Measurements from ENCODE around the gene EVA1A. TPM values are rescaled to one million over a fixed set of nuclear protein-coding genes. Genes with fewer than 3 reads are reported as not detected.
A peak's percentile ranks its signal among the peaks of the same experiment; 100 is the strongest.

EVA1A gene
- total and polyA plus RNA-seq, 2 experiments from 2014 or later: 126 to 145 TPM

- TF ChIP-seq EZH2 (IDR thresholded peaks at IDR 0.05; ENCODE audit: insufficient read depth, poor library complexity, severe bottlenecking) (no peak), EZH2phosphoT487 (IDR thresholded peaks at IDR 0.05; ENCODE audit: insufficient read depth, low read depth) (no peak)
- Histone ChIP-seq H3K9me2 (ENCODE audit: insufficient read depth) (no peaks in the 10 kb centered on the region), H3K36me3 (ENCODE audit: low read depth) (peaks cover 19% of the 10 kb centered on the region), H3K4me3 (no peak overlapping the region), H3K4me1 (ENCODE audit: insufficient read depth) (peaks cover 37% of the 10 kb centered on the region), H2AFZ (no peak overlapping the region), H3K27me3 (replicated peaks; ENCODE audit: insufficient read depth) (no peaks in the 10 kb centered on the region), H3K79me2 (ENCODE audit: insufficient read depth) (peaks cover 100% of the 10 kb centered on the region), H4K20me1 (ENCODE audit: insufficient read depth) (peaks cover 10% of the 10 kb centered on the region; the same call in 1 of the 2 replicates), H3K4me2 (ENCODE audit: unreplicated experiment) (peak overlapping the region; percentile 24), H3F3A (ENCODE audit: insufficient read depth) (peaks cover 61% of the 10 kb centered on the region), H3K27ac (peak overlapping the region; percentile 53), H3K9me3 (ENCODE audit: low read depth) (no peaks in the 10 kb centered on the region), H3K9ac (0 out of 2 replicates have a peak overlapping the region, but pooled peaks have one; percentile 14)
- in situ Hi-C loops (cut with MboI): no loop called here
- peak; percentile 59 for DNase-seq
- 15 to 18% methylated on average over 3 of the region's 3 CpGs for WGBS, 2 experiments (ENCODE audit: low coverage in 1 of 2, low lambda C conversion rate in 2 of 2, missing lambda C conversion rate in 2 of 2)
Measured at GRCh38 chr2:75539955-75540716, 20.6 kb downstream of the EVA1A start.

- Histone ChIP-seq H3K4me2 (ENCODE audit: unreplicated experiment) (no peak overlapping the region), H3K27ac (peak overlapping the region; percentile 6; the same call in 1 of the 2 replicates), H3K4me1 (ENCODE audit: insufficient read depth) (peaks cover 37% of the 10 kb centered on the region), H3K9me2 (ENCODE audit: insufficient read depth) (no peaks in the 10 kb centered on the region; the same call in 1 of the 2 replicates), H3F3A (ENCODE audit: insufficient read depth) (peaks cover 59% of the 10 kb centered on the region), H3K79me2 (ENCODE audit: insufficient read depth) (peaks cover 100% of the 10 kb centered on the region), H3K4me3 (no peak overlapping the region), H4K20me1 (ENCODE audit: insufficient read depth) (peaks cover 18% of the 10 kb centered on the region; the same call in 1 of the 2 replicates), H2AFZ (no peak overlapping the region), H3K36me3 (ENCODE audit: low read depth) (peaks cover 13% of the 10 kb centered on the region), H3K9me3 (ENCODE audit: low read depth) (no peaks in the 10 kb centered on the region), H3K27me3 (replicated peaks; ENCODE audit: insufficient read depth) (no peaks in the 10 kb centered on the region), H3K9ac (no peak overlapping the region)
- WGBS, 2 experiments (ENCODE audit: low coverage in 1 of 2, low lambda C conversion rate in 2 of 2, missing lambda C conversion rate in 2 of 2): 63 to 68% methylated on average over 6 of the region's 6 CpGs
- TF ChIP-seq EZH2 (IDR thresholded peaks at IDR 0.05; ENCODE audit: insufficient read depth, poor library complexity, severe bottlenecking) (no peak), EZH2phosphoT487 (IDR thresholded peaks at IDR 0.05; ENCODE audit: insufficient read depth, low read depth) (no peak)
- peak; percentile 27 for DNase-seq
- in situ Hi-C loops (cut with MboI): no loop called here
Measured at GRCh38 chr2:75538521-75539490, 21.9 kb downstream of the EVA1A start.

DNA sequence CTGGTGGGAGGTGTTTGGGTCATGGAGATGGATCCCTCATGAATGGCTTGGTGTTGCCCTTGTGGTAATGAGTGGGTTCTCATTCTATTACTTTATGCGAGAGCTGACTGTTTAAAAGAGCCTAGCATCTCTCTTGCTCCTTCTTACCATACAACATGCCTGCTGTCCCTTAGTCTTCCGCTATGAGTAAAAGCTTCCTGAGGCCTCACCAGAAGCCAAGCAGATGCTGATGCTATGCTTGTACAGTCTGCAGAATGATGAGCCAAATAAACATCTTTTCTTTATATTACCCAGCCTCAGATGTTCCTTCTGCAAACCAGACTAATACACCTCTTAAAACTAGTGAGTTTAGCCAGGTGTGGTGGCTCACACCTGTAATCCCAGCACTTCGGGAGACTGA, 23.1 kb downstream of the EVA1A start:
- Histone ChIP-seq H3K4me1 (ENCODE audit: insufficient read depth) (peaks cover 37% of the 10 kb centered on the region), H3K27me3 (replicated peaks; ENCODE audit: insufficient read depth) (no peaks in the 10 kb centered on the region), H3K36me3 (ENCODE audit: low read depth) (peaks cover 13% of the 10 kb centered on the region; the same call in 1 of the 2 replicates), H3K79me2 (ENCODE audit: insufficient read depth) (peaks cover 100% of the 10 kb centered on the region), H3K27ac (no peak overlapping the region), H4K20me1 (ENCODE audit: insufficient read depth) (peaks cover 18% of the 10 kb centered on the region; the same call in 1 of the 2 replicates), H3K4me3 (no peak overlapping the region), H3K9ac (no peak overlapping the region), H3F3A (ENCODE audit: insufficient read depth) (peaks cover 57% of the 10 kb centered on the region), H3K9me2 (ENCODE audit: insufficient read depth) (no peaks in the 10 kb centered on the region; the same call in 1 of the 2 replicates), H3K9me3 (ENCODE audit: low read depth) (no peaks in the 10 kb centered on the region), H2AFZ (no peak overlapping the region), H3K4me2 (ENCODE audit: unreplicated experiment) (no peak overlapping the region)
- no peak for TF ChIP-seq EZH2phosphoT487 (IDR thresholded peaks at IDR 0.05; ENCODE audit: insufficient read depth, low read depth)
- no peak for TF ChIP-seq EZH2 (IDR thresholded peaks at IDR 0.05; ENCODE audit: insufficient read depth, poor library complexity, severe bottlenecking)
- in situ Hi-C loops (cut with MboI): no loop called here
- whole genome bisulfite sequencing, 2 experiments (ENCODE audit: low coverage in 1 of 2, low lambda C conversion rate in 2 of 2, missing lambda C conversion rate in 2 of 2): 94 to 97% methylated on average over 3 of the region's 3 CpGs
- no peak for DNase-seq

DNA sequence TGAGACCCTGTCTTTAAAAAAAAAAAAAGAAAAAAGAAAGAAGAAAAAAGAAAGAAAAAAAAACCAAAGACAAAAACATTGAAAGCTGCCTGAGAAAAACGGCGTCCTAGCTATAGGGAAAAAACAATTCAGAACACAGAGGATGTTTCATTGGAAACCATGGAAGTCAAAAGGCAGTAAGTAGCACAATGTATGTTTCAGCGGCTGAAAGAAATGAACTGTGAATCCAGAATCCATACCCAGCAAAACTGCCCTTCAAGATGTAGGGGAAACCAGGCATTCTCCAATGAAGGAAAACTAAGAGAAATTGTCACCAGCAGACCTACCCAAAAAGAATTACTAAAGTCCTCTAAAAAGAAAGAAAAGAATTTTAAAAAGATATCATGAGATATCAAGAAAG, 27.6 kb downstream of the EVA1A start:
- H3K9ac ChIP-seq: no peak overlapping the region
- peaks cover 13% of the 10 kb centered on the region for H3K4me1 ChIP-seq (ENCODE audit: insufficient read depth)
- no peak overlapping the region for H3K4me2 ChIP-seq (ENCODE audit: unreplicated experiment)
- no peaks in the 10 kb centered on the region for H3K27me3 ChIP-seq (replicated peaks; ENCODE audit: insufficient read depth)
- H3K9me3 ChIP-seq (ENCODE audit: low read depth): no peaks in the 10 kb centered on the region
- H3K4me3 ChIP-seq: no peak overlapping the region
- no peak for TF ChIP-seq EZH2phosphoT487 (IDR thresholded peaks at IDR 0.05; ENCODE audit: insufficient read depth, low read depth)
- no peak for TF ChIP-seq EZH2 (IDR thresholded peaks at IDR 0.05; ENCODE audit: insufficient read depth, poor library complexity, severe bottlenecking)
- no peak for DNase-seq
- 91% methylated on average over 3 of the region's 3 CpGs for WGBS, 2 experiments (ENCODE audit: low coverage in 1 of 2, low lambda C conversion rate in 2 of 2, missing lambda C conversion rate in 2 of 2)
- no peak overlapping the region for H2AFZ ChIP-seq
- H3K79me2 ChIP-seq (ENCODE audit: insufficient read depth): peaks cover 100% of the 10 kb centered on the region
- peaks cover 47% of the 10 kb centered on the region for H4K20me1 ChIP-seq (ENCODE audit: insufficient read depth)
- peaks cover 33% of the 10 kb centered on the region for H3F3A ChIP-seq (ENCODE audit: insufficient read depth)
- in situ Hi-C loops (cut with MboI): no loop called here
- no peaks in the 10 kb centered on the region; the same call in 1 of the 2 replicates for H3K9me2 ChIP-seq (ENCODE audit: insufficient read depth)
- H3K27ac ChIP-seq: no peak overlapping the region
- H3K36me3 ChIP-seq (ENCODE audit: low read depth): peaks cover 13% of the 10 kb centered on the region; the same call in 1 of the 2 replicates

Data from GM23248 (cell line).